ENCODE results near the gene ACOT9. TPM values are rescaled to one million over a fixed set of nuclear protein-coding genes. Genes with fewer than 3 reads are reported as not detected.
A peak's percentile ranks its signal among the peaks of the same experiment; 100 is the strongest.

ACOT9 gene, protein sequence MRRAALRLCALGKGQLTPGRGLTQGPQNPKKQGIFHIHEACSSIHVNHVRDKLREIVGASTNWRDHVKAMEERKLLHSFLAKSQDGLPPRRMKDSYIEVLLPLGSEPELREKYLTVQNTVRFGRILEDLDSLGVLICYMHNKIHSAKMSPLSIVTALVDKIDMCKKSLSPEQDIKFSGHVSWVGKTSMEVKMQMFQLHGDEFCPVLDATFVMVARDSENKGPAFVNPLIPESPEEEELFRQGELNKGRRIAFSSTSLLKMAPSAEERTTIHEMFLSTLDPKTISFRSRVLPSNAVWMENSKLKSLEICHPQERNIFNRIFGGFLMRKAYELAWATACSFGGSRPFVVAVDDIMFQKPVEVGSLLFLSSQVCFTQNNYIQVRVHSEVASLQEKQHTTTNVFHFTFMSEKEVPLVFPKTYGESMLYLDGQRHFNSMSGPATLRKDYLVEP
- 10 to 100 TPM; 21.4 to 72.2 (median 27.5) TPM for total RNA-seq

- TF ChIP-seq POLR2A (IDR thresholded peaks at IDR 0.05), result peak; percentile 80
- TF ChIP-seq, protein P1, sequence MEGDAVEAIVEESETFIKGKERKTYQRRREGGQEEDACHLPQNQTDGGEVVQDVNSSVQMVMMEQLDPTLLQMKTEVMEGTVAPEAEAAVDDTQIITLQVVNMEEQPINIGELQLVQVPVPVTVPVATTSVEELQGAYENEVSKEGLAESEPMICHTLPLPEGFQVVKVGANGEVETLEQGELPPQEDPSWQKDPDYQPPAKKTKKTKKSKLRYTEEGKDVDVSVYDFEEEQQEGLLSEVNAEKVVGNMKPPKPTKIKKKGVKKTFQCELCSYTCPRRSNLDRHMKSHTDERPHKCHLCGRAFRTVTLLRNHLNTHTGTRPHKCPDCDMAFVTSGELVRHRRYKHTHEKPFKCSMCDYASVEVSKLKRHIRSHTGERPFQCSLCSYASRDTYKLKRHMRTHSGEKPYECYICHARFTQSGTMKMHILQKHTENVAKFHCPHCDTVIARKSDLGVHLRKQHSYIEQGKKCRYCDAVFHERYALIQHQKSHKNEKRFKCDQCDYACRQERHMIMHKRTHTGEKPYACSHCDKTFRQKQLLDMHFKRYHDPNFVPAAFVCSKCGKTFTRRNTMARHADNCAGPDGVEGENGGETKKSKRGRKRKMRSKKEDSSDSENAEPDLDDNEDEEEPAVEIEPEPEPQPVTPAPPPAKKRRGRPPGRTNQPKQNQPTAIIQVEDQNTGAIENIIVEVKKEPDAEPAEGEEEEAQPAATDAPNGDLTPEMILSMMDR (IDR thresholded peaks at IDR 0.05), result no peak
- peak; percentile 78 to 94 (median 89) for TF ChIP-seq POLR2AphosphoS5 (IDR thresholded peaks at IDR 0.05)
- H3K4me1 ChIP-seq, result peaks cover 0 to 7% (median 0%) of the 10 kb centered on the region in 4 donors
- H3K9me3 ChIP-seq, result no peaks in the 10 kb centered on the region
- WGBS, 2 donors (ENCODE audit: low coverage in 1 of 2), result 61% methylated on average over 70 of the region's 73 CpGs; no CpG with 5 or more reads in 1 of the 2 donors
- H3K27me3 ChIP-seq, result no peaks in the 10 kb centered on the region
- intact Hi-C loops (cut with DNase I; ENCODE audit: low total_unique reads), result no loop called here
- peak; percentile 91 for DNase-seq
- H3K36me3 ChIP-seq, result no peaks in the 10 kb centered on the region
- in situ Hi-C loops (cut with MboI; ENCODE audit: low pct_ligation_motif_present in 1 of 4, low pct_unique_long_range_greater_than_20kb in 1 of 4, low sequenced_read_pairs in 3 of 4), result no loop called here
- H3K4me3 ChIP-seq, result peak within 1 kb of the TSS; percentile 58 to 82 (median 74)
- H3K27ac ChIP-seq, result peak within 1 kb of the TSS; percentile 91 to 96 (median 94)
These were observed at the start of gene ACOT9 for GRCh38 chrX:23742697-23743622. ACOT9 (minus strand) TSS chrX:23743276; CDS start chrX:23743144, 132 bp downstream.

GRCh38 chrX:23790155-23790497, 47.0 kb upstream of the ACOT9 start:
- 94% methylated on average over 11 of the region's 11 CpGs; no CpG with 5 or more reads in 1 of the 2 donors for WGBS, 2 donors (ENCODE audit: low coverage in 1 of 2)

DNA sequence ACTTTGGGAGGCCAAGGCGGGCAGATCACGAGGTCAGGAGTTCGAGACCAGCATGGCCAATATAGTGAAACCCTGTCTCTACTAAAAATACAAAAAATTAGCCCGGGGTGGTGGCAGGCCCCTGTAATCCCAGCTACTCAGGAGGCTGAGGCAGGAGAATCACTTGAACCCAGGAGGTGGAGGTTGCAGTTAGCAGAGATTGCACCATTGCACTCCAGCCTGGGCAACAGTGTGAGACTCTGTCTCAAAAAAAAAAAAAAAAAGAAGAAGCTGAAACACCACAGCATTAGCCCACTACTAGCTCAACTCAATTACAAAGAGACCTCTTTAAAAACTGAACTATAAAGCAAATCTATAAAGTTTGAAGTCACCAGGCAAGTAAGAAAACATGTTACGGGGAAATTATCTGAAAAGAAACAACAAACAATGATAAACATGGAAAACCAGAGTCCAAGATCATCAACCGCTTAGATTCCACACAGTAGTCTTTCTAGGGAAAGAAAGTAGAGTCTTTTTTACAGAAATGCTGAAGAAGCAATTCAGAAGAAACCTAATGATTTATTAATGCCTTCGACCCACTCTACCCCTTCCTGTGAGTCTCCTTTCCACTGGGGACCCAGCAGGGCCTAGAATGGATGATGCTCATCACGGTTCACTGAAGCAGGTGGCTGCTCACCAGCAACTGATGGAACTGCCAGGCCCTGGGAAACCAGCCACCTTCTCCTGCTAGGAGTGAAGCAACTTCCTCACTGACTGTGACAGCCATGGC, 46.5 kb upstream of the ACOT9 start:
- 88% methylated on average over 8 of the region's 8 CpGs; no CpG with 5 or more reads in 1 of the 2 donors for whole genome bisulfite sequencing, 2 donors (ENCODE audit: low coverage in 1 of 2)
- Histone ChIP-seq H3K9me3 (no peaks in the 10 kb centered on the region), H3K4me1 (peaks cover 0 to 9% (median 0%) of the 10 kb centered on the region in 4 donors), H3K36me3 (peaks cover 0 to 5% (median 0%) of the 10 kb centered on the region in 4 donors), H3K27me3 (no peaks in the 10 kb centered on the region), H3K4me3 (no peak overlapping the region), H3K27ac (no peak overlapping the region)
- no peak for DNase-seq
- TF ChIP-seq EP300 (IDR thresholded peaks at IDR 0.05; ENCODE audit: low read depth) (no peak), POLR2AphosphoS5 (IDR thresholded peaks at IDR 0.05) (no peak), POLR2A (IDR thresholded peaks at IDR 0.05) (no peak)
- TF ChIP-seq, protein P1 (IDR thresholded peaks at IDR 0.05), result no peak
- in situ Hi-C loops (cut with MboI; ENCODE audit: low pct_ligation_motif_present in 1 of 4, low pct_unique_long_range_greater_than_20kb in 1 of 4, low sequenced_read_pairs in 3 of 4), result loop anchor here in 2 of 4 donors (10.0 to 25.0 kb wide), 2 partner anchors 98 to 115 kb away; partner anchors contain the start of genes APOO (in 1 of the 2) and CXorf58 (in 1 of the 2)
- intact Hi-C loops (cut with DNase I; ENCODE audit: low total_unique reads), result no loop called here

More at GRCh38 chrX:23790155-23790497, 47.0 kb upstream of the ACOT9 start:
- Histone ChIP-seq H3K36me3 (peaks cover 0 to 5% (median 0%) of the 10 kb centered on the region in 4 donors), H3K4me1 (peaks cover 0 to 4% (median 0%) of the 10 kb centered on the region in 4 donors), H3K9me3 (no peaks in the 10 kb centered on the region), H3K27me3 (no peaks in the 10 kb centered on the region), H3K27ac (no peak overlapping the region), H3K4me3 (no peak overlapping the region)
- intact Hi-C loops (cut with DNase I; ENCODE audit: low total_unique reads) (no loop called here), in situ Hi-C loops (cut with MboI; ENCODE audit: low pct_ligation_motif_present in 1 of 4, low pct_unique_long_range_greater_than_20kb in 1 of 4, low sequenced_read_pairs in 3 of 4) (loop anchor here in 1 of 4 donors (25.0 kb wide), 1 partner anchor 97 kb away; no protein-coding TSS in a partner anchor)
- no peak for TF ChIP-seq EP300 (IDR thresholded peaks at IDR 0.05; ENCODE audit: low read depth)
- TF ChIP-seq POLR2AphosphoS5 (IDR thresholded peaks at IDR 0.05), result no peak
- no peak for TF ChIP-seq POLR2A (IDR thresholded peaks at IDR 0.05)
- TF ChIP-seq, protein P1 (IDR thresholded peaks at IDR 0.05), result no peak
- DNase-seq, result no peak

Data from transverse colon (tissue), 4 donors.